ENCODE measurements around the gene FNBP1L.

The FNBP1L gene

DNA sequence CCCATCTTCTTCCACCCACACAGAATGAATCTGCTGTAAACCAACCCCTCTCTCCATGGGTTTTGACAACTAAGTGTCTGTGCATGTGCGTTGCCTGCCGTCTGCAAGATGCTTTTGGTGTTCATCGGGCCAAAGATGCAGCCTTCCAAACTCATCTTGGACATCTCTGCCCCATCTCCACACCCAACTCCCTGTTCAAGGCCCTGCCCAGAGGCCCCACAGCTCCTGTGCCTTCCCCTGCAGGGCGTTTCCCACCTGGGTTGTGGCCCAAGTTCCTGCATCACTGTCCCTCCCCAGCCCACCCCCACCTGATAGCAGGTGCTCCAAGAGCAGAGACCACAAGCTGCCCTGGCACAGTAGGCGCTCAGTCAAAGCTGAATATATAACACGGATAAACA lies 130.5 kb downstream of the FNBP1L start:
- no peak overlapping the region for H3K27ac ChIP-seq
- H3K4me1 ChIP-seq, result no peaks in the 10 kb centered on the region
- no peaks in the 10 kb centered on the region for H3K79me2 ChIP-seq
- H3K9me3 ChIP-seq (ENCODE audit: control insufficient read depth, low read length), result no peaks in the 10 kb centered on the region
- no peak overlapping the region for H3K4me2 ChIP-seq (ENCODE audit: low read length)
- no peak overlapping the region for H2AFZ ChIP-seq
- no peaks in the 10 kb centered on the region for H3K36me3 ChIP-seq (ENCODE audit: control insufficient read depth, insufficient read depth, low read length)
- H3K4me3 ChIP-seq (ENCODE audit: low read depth, low read length), result no peak overlapping the region
- no peaks in the 10 kb centered on the region for H3K27me3 ChIP-seq (ENCODE audit: control insufficient read depth, insufficient read depth, low read length)
- no peak for TF ChIP-seq CTCF (IDR thresholded peaks at IDR 0.05)
- H3K9ac ChIP-seq, result no peak overlapping the region

DNA sequence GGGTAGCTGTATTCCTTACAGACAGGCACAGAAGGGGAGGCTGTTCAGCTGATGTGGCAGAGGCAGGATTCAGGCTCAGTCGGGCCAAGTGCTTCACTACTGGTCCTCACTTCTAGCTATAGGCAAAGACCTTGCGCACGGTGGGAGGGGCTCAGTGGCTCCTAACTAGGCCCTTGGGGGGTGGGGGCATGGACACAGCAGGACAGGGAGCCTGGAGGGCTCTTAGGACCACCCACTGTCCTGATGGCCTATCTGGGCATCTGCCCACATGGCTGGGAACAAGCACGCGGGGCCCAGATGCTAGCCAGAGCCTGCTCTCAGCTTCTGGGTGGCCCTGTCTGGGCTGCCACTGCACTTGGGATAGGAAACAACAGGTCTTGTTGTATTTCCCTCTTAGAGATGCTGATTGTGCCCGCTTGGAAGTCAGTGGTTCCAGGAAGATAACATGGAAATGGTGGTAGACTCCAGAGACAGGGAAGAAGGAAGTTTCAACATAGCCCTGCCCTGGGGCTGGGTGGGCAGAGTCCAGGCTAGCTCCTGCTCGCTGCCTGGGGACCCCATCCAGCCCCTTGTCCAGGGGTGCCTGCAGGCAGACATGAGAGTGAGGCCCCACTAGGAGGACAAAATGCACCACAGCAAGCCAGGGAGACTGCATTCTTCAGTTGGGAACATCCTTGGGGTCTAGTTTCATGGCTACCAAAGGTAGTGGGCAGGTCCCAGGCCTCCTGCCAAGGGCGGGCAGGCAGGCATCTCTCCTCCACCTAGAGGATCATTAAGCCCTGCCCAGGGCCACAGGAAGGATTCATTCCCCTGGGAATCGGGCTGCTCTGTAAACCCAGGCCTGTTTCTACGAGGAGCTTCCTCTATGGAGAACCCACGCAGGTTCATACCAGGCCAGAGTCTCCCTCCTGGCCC lies 131.2 kb downstream of the FNBP1L start:
- no peak overlapping the region for H3K27ac ChIP-seq
- H3K9ac ChIP-seq, result no peak overlapping the region
- no peaks in the 10 kb centered on the region for H3K27me3 ChIP-seq (ENCODE audit: control insufficient read depth, insufficient read depth, low read length)
- H2AFZ ChIP-seq, result no peak overlapping the region
- no peak overlapping the region for H3K4me2 ChIP-seq (ENCODE audit: low read length)
- no peak for TF ChIP-seq CTCF (IDR thresholded peaks at IDR 0.05)
- H3K4me3 ChIP-seq (ENCODE audit: low read depth, low read length), result no peak overlapping the region
- H3K9me3 ChIP-seq (ENCODE audit: control insufficient read depth, low read length), result no peaks in the 10 kb centered on the region
- no peaks in the 10 kb centered on the region for H3K4me1 ChIP-seq
- no peaks in the 10 kb centered on the region for H3K36me3 ChIP-seq (ENCODE audit: control insufficient read depth, insufficient read depth, low read length)
- no peaks in the 10 kb centered on the region for H3K79me2 ChIP-seq

- Histone ChIP-seq H3K27ac (no peak overlapping the region), H3K9ac (no peak overlapping the region), H2AFZ (no peak overlapping the region), H3K4me1 (no peaks in the 10 kb centered on the region), H3K9me3 (ENCODE audit: control insufficient read depth, low read length) (no peaks in the 10 kb centered on the region), H3K36me3 (ENCODE audit: control insufficient read depth, insufficient read depth, low read length) (no peaks in the 10 kb centered on the region), H3K4me3 (ENCODE audit: low read depth, low read length) (no peak overlapping the region), H3K4me2 (ENCODE audit: low read length) (no peak overlapping the region), H3K27me3 (ENCODE audit: control insufficient read depth, insufficient read depth, low read length) (no peaks in the 10 kb centered on the region), H3K79me2 (no peaks in the 10 kb centered on the region)
- no peak for TF ChIP-seq CTCF (IDR thresholded peaks at IDR 0.05)
Measured at GRCh38 chr1:93579891-93580290, 132.0 kb downstream of the FNBP1L start.

DNA sequence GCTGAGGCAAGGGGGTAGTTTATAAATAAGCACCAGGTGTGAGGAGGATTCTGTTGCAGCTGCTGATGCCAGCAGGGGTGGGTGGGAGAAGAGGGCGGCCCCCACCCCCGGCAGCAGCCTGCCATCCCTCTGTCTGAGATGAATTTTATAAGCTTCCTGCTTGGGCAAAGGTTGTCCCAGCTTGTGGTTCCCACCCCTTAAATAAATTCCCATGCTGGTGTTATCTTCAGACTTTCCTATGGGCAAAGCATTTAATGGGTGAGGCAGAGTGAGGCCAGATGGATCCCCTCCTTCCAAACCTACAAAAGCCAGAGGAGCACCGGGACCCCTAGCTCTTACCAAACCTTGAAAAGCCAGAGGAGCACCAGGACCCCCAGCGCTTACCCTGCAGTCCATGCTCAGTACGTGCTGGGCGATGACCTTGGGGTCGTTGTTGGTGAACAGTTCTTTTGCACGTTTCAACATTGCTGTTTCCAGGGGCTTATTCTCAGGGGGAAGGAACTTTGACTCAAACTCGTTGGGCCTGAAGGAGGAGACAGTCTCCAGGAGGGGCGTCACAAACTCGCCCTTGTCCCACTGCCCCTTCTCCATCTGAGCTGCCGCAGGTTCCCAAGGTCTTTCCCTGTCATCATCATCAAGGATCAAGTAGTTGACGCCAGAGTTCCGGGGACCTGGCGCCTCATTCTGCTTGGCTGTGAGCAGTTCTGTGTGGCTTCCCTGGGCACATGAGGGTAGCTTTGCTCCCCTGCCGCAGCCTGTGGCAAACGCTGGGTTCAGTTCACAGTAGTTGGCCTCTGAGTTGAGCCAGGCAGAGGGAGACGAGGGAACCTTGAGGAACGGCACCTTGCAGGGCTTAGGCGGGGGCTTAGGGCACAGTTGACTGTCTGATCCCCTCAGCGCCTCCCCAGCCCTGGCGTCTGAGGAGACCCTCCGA lies 134.3 kb downstream of the FNBP1L start:
- Histone ChIP-seq H3K27me3 (ENCODE audit: control insufficient read depth, insufficient read depth, low read length) (no peaks in the 10 kb centered on the region), H2AFZ (no peak overlapping the region), H3K27ac (no peak overlapping the region), H3K79me2 (no peaks in the 10 kb centered on the region), H3K9ac (no peak overlapping the region), H3K9me3 (ENCODE audit: control insufficient read depth, low read length) (no peaks in the 10 kb centered on the region), H3K4me3 (ENCODE audit: low read depth, low read length) (no peak overlapping the region), H3K4me1 (peaks cover 4% of the 10 kb centered on the region), H3K4me2 (ENCODE audit: low read length) (no peak overlapping the region), H3K36me3 (ENCODE audit: control insufficient read depth, insufficient read depth, low read length) (no peaks in the 10 kb centered on the region)
- TF ChIP-seq CTCF (IDR thresholded peaks at IDR 0.05), result no peak

Measured in parathyroid adenoma (tissue), 2 donors.